Measurements from ENCODE around the gene GATD1. TPM values are rescaled to one million over a fixed set of nuclear protein-coding genes. Genes with fewer than 3 reads are reported as not detected.
A peak's percentile ranks its signal among the peaks of the same experiment; 100 is the strongest.

Gene GATD1
- total RNA-seq, 1 experiment from 2014 or later = 88.7 TPM

- TF ChIP-seq REST (IDR thresholded peaks at IDR 0.05; ENCODE audit: low read depth) (no peak), MAX (IDR thresholded peaks at IDR 0.05) (no peak), RAD21 (IDR thresholded peaks at IDR 0.05; ENCODE audit: low read depth) (no peak)
Measured at GRCh38 chr11:749731-750130, 27.6 kb downstream of the GATD1 start (continued).

GRCh38 chr11:748007-748359, 29.3 kb downstream of the GATD1 start:
- Histone ChIP-seq H3K9me3 (ENCODE audit: control insufficient read depth in 1 of 2, insufficient read depth in 1 of 2, low read depth in 1 of 2, low read length in 2 of 2) (no peaks in the 10 kb centered on the region), H3K4me1 (ENCODE audit: control insufficient read depth in 1 of 2, insufficient read depth in 2 of 2, low read length in 2 of 2) (peaks cover 24 to 52% of the 10 kb centered on the region in 2 experiments; a peak in 3 of 4 replicates), H3K36me3 (ENCODE audit: control insufficient read depth in 1 of 2, insufficient read depth in 2 of 2, low read length in 2 of 2) (no peaks in the 10 kb centered on the region; a peak in 2 of 4 replicates), H3K9ac (ENCODE audit: low read length) (peak overlapping the region; percentile 94), H2AFZ (ENCODE audit: low read depth, low read length, poor library complexity, severe bottlenecking) (no peak overlapping the region), H3K9me2 (ENCODE audit: insufficient read depth) (no peaks in the 10 kb centered on the region), H4K20me1 (ENCODE audit: insufficient read depth) (no peaks in the 10 kb centered on the region), H3K4me2 (ENCODE audit: low read length) (peak overlapping the region; percentile 90), H3K79me2 (ENCODE audit: insufficient read depth, low read length) (peaks cover 56% of the 10 kb centered on the region), H3K27me3 (ENCODE audit: insufficient read depth, low read length) (no peaks in the 10 kb centered on the region), H3K27ac (ENCODE audit: low read depth, low read length) (peak overlapping the region; percentile 91), H3K4me3 (replicated peaks in 1 of 2; ENCODE audit: low read depth in 1 of 2, low read length in 2 of 2) (peak overlapping the region; percentile 79 to 91)
- ChIA-PET CTCF (interaction anchor here (1.0 to 2.7 kb wide), 3 partner anchors 15 to 43 kb away, joined by 3 to 10 read pairs (median 6); no protein-coding TSS in a partner anchor), RAD21 (ENCODE audit: low non-redundant PET in 1 of 2, low total read pairs in 2 of 2, uncharacterized antibody in 2 of 2, unreplicated experiment in 2 of 2) (no interaction called here), POLR2A (no interaction called here)
- BruUV-seq (replicated peaks) = no TSS peak
- ATAC-seq (peak; percentile 1; the same call in 1 of the 2 replicates), DNase-seq (ENCODE audit: low read depth, low spot score) (no peak)
- intact Hi-C loops (cut with micrococcal nuclease) = no loop called here
- TF ChIP-seq REST (IDR thresholded peaks at IDR 0.05; ENCODE audit: low read depth) (no peak), TCF7L2 (IDR thresholded peaks at IDR 0.05; ENCODE audit: borderline replicate concordance, extremely low read depth, insufficient read depth, insufficient read length) (no peak), MAX (IDR thresholded peaks at IDR 0.05) (peak; percentile 62; the same call in 1 of the 2 replicates), EGR1 (IDR thresholded peaks at IDR 0.05; ENCODE audit: low read depth) (peak; percentile 39; the same call in 1 of the 2 replicates), SP1 (IDR thresholded peaks at IDR 0.05; ENCODE audit: low read depth) (no peak), POLR2AphosphoS5 (IDR thresholded peaks at IDR 0.05; ENCODE audit: low read depth, low read length) (no peak), EZH2 (IDR thresholded peaks at IDR 0.05) (no peak)
